Peyer's patch (tissue), 4 donors: Measurements from ENCODE around the gene CNGA2. TPM values are rescaled to one million over a fixed set of nuclear protein-coding genes. Genes with fewer than 3 reads are reported as not detected.
A peak's percentile ranks its signal among the peaks of the same experiment; 100 is the strongest.

Source experiments
- DNase-seq, 3 donors: peaks; one replicate each; pipeline ENCODE4 v3.0.0-alpha.2; 2017 to 2019
- H3K27ac ChIP-seq, 4 donors: fragments of 200-600 bp; sonication (generic); one replicate each; pipeline ENCODE4 v1.5.1; 2016 to 2019
- H3K27me3 ChIP-seq, 2 donors: fragments of 200-600 bp; sonication (generic); one replicate each; pipeline ENCODE4 v1.5.1; 2019
- H3K36me3 ChIP-seq, 3 donors: fragments of 200-600 bp; sonication (generic); one replicate each; pipeline ENCODE4 v1.5.1; 2016 to 2019
- H3K4me1 ChIP-seq, 4 donors: fragments of 200-600 bp; sonication (generic); one replicate each; pipeline ENCODE4 v1.5.1; 2016 to 2019
- H3K4me3 ChIP-seq, 4 donors: fragments of 200-600 bp; sonication (generic); 1 replicate in 3 of 4; 2 replicates in 1 of 4; pipeline ENCODE4 v1.5.1; 2016 to 2019; ENCODE audit warnings: mild to moderate bottlenecking in 1 of 4
- H3K9me3 ChIP-seq, 4 donors: fragments of 200-600 bp; sonication (generic); one replicate each; pipeline ENCODE4 v1.5.1; 2016 to 2019; ENCODE audit warnings: mild to moderate bottlenecking in 1 of 4
- POLR2A ChIP-seq, 2 donors: fragments of 450-650 bp; IDR thresholded peaks; one replicate each; pipeline ENCODE4 v1.5.1; 2017; ENCODE audit warnings: antibody characterized with exemption in 2 of 2, mild to moderate bottlenecking in 2 of 2, moderate library complexity in 2 of 2
- total RNA-seq, 4 donors: library from RNA; depleted of rRNA; stranded (reverse); fragments of >200 nt; gene quantifications; one replicate each; pipeline ENCODE4 v1.1.0, GENCODE V29; 2016
- TF ChIP-seq, protein P1 (sequence below), 6 experiments: fragments of 450-650 bp in 4 of 6; fragments of 200-600 bp in 2 of 6; sonication (generic) in 1 of 6; IDR thresholded peaks; one replicate each; pipeline ENCODE4 v1.5.1; 2017 to 2019; ENCODE audit warnings: antibody characterized with exemption in 6 of 6, mild to moderate bottlenecking in 3 of 6, moderate library complexity in 1 of 6

CNGA2 gene
- total RNA-seq, 4 donors from 2014 or later, result not detected

- DNase-seq, result peak in 1 of 3 donors; percentile 18
- Histone ChIP-seq H3K27me3 (no peaks in the 10 kb centered on the region), H3K9me3 (no peaks in the 10 kb centered on the region), H3K27ac (no peak overlapping the region), H3K4me3 (no peak overlapping the region), H3K36me3 (no peaks in the 10 kb centered on the region), H3K4me1 (no peaks in the 10 kb centered on the region)
- no peak for TF ChIP-seq POLR2A (IDR thresholded peaks at IDR 0.05)
- TF ChIP-seq, protein P1, sequence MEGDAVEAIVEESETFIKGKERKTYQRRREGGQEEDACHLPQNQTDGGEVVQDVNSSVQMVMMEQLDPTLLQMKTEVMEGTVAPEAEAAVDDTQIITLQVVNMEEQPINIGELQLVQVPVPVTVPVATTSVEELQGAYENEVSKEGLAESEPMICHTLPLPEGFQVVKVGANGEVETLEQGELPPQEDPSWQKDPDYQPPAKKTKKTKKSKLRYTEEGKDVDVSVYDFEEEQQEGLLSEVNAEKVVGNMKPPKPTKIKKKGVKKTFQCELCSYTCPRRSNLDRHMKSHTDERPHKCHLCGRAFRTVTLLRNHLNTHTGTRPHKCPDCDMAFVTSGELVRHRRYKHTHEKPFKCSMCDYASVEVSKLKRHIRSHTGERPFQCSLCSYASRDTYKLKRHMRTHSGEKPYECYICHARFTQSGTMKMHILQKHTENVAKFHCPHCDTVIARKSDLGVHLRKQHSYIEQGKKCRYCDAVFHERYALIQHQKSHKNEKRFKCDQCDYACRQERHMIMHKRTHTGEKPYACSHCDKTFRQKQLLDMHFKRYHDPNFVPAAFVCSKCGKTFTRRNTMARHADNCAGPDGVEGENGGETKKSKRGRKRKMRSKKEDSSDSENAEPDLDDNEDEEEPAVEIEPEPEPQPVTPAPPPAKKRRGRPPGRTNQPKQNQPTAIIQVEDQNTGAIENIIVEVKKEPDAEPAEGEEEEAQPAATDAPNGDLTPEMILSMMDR (IDR thresholded peaks at IDR 0.05), result no peak
These were observed 34.0 kb upstream of the CNGA2 start for GRCh38 chrX:151700581-151700980.

- Histone ChIP-seq H3K4me3 (no peak overlapping the region), H3K27me3 (no peaks in the 10 kb centered on the region), H3K9me3 (no peaks in the 10 kb centered on the region), H3K27ac (no peak overlapping the region), H3K4me1 (no peaks in the 10 kb centered on the region), H3K36me3 (no peaks in the 10 kb centered on the region)
- TF ChIP-seq, protein P1 (IDR thresholded peaks at IDR 0.05), result no peak
- TF ChIP-seq POLR2A (IDR thresholded peaks at IDR 0.05), result no peak
- no peak for DNase-seq
These were observed 33.5 kb upstream of the CNGA2 start for GRCh38 chrX:151701071-151701470.

DNA sequence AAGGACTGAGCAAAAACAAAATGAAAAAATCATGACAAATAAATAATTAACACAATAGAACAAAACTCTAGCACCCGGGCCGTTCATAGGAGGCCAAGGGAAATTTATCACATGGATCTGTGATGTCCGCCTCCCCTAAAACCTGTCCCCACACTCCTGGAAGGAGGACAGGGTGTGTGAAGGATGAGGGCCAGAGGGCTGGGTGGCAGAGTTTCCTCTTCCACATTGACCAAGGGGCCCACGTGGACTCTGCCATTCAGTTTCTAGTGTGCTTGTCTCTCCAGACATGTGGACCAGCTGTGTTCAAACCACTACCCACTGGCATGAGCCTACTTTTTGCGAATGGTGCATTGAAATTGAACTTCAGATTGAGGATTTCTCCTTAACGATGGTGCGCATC, 33.0 kb upstream of the CNGA2 start:
- DNase-seq, result peak in 1 of 3 donors; percentile 10
- no peaks in the 10 kb centered on the region for H3K4me1 ChIP-seq
- TF ChIP-seq POLR2A (IDR thresholded peaks at IDR 0.05), result no peak
- TF ChIP-seq, protein P1 (IDR thresholded peaks at IDR 0.05), result no peak

DNA sequence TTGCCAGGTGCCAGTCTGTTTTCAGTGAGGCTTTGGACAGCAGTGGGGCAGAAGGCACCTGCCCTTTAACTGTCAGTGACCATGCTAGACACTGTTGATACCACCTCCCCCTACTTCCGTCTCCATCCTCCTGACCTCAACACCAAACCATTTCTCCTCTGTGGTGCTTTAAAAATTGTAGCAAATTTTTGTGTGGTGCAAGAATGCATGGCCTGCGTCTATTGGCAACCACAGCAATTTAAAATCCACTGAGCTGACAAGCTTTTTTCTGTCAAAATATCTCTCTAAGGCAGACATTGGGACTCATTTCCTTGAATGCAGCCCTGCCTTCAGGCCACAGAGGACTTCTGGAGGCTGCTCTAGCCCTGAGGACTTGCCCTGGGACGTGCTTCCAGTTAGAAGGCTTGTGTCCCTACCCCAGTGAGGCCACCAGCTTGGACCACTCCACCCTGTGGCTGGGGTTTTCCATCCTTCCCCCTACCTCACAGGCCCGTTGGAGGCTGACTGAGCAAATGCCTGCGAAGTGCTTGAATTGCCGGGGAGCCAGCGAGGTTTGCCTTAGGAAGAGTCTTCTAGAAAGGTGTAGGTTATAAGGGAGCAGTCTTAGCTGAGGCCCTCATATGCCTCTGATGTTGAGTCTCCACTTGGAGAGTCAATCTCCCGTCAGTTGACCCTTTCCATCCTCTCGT, 32.4 kb upstream of the CNGA2 start:
- Histone ChIP-seq H3K27me3 (no peaks in the 10 kb centered on the region), H3K4me3 (no peak overlapping the region), H3K4me1 (no peaks in the 10 kb centered on the region), H3K9me3 (no peaks in the 10 kb centered on the region), H3K36me3 (no peaks in the 10 kb centered on the region), H3K27ac (no peak overlapping the region)
- TF ChIP-seq, protein P1 (IDR thresholded peaks at IDR 0.05), result no peak
- TF ChIP-seq POLR2A (IDR thresholded peaks at IDR 0.05), result no peak
- DNase-seq, result peak in 1 of 3 donors; percentile 14

More for the DNA sequence above, 33.0 kb upstream of the CNGA2 start:
- H3K9me3 ChIP-seq, result no peaks in the 10 kb centered on the region
- H3K4me3 ChIP-seq, result no peak overlapping the region
- H3K27ac ChIP-seq, result no peak overlapping the region
- no peaks in the 10 kb centered on the region for H3K36me3 ChIP-seq
- no peaks in the 10 kb centered on the region for H3K27me3 ChIP-seq

- Histone ChIP-seq H3K9me3 (no peaks in the 10 kb centered on the region), H3K27ac (no peak overlapping the region), H3K4me3 (no peak overlapping the region), H3K4me1 (no peaks in the 10 kb centered on the region), H3K27me3 (no peaks in the 10 kb centered on the region), H3K36me3 (no peaks in the 10 kb centered on the region)
- TF ChIP-seq POLR2A (IDR thresholded peaks at IDR 0.05), result no peak
- TF ChIP-seq, protein P1 (IDR thresholded peaks at IDR 0.05), result no peak
- DNase-seq, result no peak
These were observed 31.7 kb upstream of the CNGA2 start for GRCh38 chrX:151702741-151703340.
